ENCODE results near the gene MAST4.

DNA sequence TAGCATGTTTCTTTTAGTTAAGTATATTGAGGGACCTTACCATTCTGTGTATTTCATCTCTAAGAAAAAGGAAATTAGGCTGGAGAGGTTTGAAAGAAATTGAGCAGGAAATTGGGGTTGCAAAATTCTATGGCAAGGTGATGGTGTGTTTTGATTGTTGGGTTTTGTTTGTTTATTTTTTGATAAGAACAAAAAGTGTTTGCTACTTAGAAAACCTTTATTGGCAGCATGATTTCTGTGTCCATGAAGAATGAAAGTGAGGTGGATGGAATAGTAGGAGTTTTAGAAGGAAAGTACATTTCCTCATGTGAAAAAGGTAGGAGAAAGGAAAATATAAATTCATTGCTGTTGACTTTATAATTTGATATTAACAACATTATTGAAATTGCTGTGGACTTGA lies 433.3 kb downstream of the MAST4 start:
- TF ChIP-seq, protein P1, sequence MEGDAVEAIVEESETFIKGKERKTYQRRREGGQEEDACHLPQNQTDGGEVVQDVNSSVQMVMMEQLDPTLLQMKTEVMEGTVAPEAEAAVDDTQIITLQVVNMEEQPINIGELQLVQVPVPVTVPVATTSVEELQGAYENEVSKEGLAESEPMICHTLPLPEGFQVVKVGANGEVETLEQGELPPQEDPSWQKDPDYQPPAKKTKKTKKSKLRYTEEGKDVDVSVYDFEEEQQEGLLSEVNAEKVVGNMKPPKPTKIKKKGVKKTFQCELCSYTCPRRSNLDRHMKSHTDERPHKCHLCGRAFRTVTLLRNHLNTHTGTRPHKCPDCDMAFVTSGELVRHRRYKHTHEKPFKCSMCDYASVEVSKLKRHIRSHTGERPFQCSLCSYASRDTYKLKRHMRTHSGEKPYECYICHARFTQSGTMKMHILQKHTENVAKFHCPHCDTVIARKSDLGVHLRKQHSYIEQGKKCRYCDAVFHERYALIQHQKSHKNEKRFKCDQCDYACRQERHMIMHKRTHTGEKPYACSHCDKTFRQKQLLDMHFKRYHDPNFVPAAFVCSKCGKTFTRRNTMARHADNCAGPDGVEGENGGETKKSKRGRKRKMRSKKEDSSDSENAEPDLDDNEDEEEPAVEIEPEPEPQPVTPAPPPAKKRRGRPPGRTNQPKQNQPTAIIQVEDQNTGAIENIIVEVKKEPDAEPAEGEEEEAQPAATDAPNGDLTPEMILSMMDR (IDR thresholded peaks at IDR 0.05; ENCODE audit: insufficient read depth, low read depth, low read length) = no peak
- no peak for TF ChIP-seq EZH2 (IDR thresholded peaks at IDR 0.05; ENCODE audit: insufficient read depth, low read length)
